HAP-1 (cell line): ENCODE measurements around the gene NME5.

Experiments used
- DNase-seq, 2 experiments: peaks; one replicate each; pipeline ENCODE4 v3.0.0-alpha.2; 2016 to 2020; ENCODE audit warnings: low spot score in 2 of 2
- H3K27me3 ChIP-seq: fragments of 250-450 bp; sonication (Bioruptor Pico); 2 replicates; pipeline ENCODE4 v1.5.1; 2020; ENCODE audit warnings: low read depth, mild to moderate bottlenecking, moderate library complexity
- H3K36me3 ChIP-seq: fragments of 250-450 bp; sonication (Bioruptor Pico); replicated peaks from 2 replicates; pipeline ENCODE4 v1.5.1; 2020; ENCODE audit warnings: mild to moderate bottlenecking
- H3K4me1 ChIP-seq: fragments of 250-450 bp; sonication (Bioruptor Pico); 2 replicates; pipeline ENCODE4 v1.5.1; 2020; ENCODE audit warnings: mild to moderate bottlenecking
- H3K4me3 ChIP-seq: fragments of 250-450 bp; sonication (Bioruptor Pico); 2 replicates; pipeline ENCODE4 v1.5.1; 2020; ENCODE audit warnings: mild to moderate bottlenecking, moderate library complexity
- H3K9me3 ChIP-seq: fragments of 250-450 bp; sonication (Bioruptor Pico); 2 replicates; pipeline ENCODE4 v1.5.1; 2020; ENCODE audit warnings: mild to moderate bottlenecking, moderate library complexity
- in situ Hi-C: fragments of 300-500 bp; cut with MboI; formaldehyde crosslinking; loops from 3 replicates; pipeline ENCODE4 v1.14.3; 2020; ENCODE audit warnings: low sequenced_read_pairs, inconsistent platforms, mixed read lengths

NME5 gene, protein sequence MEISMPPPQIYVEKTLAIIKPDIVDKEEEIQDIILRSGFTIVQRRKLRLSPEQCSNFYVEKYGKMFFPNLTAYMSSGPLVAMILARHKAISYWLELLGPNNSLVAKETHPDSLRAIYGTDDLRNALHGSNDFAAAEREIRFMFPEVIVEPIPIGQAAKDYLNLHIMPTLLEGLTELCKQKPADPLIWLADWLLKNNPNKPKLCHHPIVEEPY

DNA sequence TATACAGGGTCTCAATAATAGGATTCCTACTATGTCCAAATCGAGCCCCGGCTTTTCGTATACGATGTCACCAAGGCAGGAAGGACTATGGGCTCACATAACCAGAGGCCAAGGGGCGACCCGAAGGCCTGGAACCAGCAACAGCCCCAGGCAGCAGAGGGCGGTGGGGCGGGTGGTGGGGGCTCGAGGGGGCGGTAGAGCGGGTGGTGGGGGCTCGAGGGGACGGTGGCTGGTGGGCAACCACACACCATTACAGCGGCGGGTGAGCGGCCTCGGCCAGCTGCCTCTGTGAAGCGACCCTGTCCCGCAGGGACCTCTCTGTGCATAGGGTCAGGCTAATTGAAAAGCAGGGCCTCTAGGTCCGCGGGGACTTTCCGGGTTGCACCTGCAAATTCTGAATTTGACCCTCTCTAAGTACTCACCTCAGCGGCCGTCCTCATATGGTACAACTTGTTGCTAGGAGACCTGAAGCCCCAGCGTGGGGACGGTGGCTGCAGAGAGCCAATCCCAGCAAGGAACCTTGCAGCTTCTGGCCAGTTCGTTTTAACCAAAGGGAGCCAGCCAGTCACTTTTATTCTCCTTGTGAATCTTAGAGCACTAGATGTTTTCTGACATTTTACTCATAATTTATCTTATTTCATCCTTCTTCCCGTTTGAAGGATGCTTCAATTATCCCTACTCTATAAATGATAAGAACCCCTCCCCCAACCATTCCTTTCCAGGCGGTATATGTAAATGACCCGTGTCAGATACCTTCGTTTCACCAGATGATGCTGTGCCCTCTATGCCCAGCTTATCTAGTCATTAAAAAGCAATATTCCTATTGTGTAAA lies at the start of gene NME5:
Gene NME5, minus strand, starts transcription at position 480 of the 832 bp plus-strand sequence. CDS start 648 bp downstream, outside the sequence.
- Histone ChIP-seq H3K36me3 (no peaks in the 10 kb centered on the region), H3K4me3 (no peak within 1 kb of the TSS), H3K4me1 (no peaks in the 10 kb centered on the region), H3K9me3 (no peaks in the 10 kb centered on the region), H3K27me3 (no peaks in the 10 kb centered on the region)
- no peak for DNase-seq
- in situ Hi-C loops: loop anchor here (25.0 kb wide), 1 partner anchor 377 kb away; the partner anchor contains the start of gene HNRNPA0

DNA sequence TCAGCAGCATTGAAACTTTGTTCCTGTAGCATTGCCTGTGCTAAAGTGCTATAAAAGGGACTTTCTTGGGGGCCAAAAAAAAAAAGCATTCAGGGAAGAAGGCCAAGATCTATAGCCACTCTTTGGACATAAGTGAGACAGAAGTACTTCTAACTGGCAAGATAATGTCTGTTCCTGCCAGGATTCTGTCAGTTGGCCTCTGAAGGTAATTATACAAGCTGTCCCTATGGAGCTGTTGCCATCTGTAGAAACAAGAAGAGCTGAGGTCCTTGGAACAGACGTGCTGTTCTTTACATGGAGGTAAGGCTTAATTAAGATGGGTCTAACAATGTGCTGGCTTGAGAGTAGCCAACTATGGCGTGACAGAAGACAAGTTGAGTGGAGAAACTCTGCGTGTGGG lies 49.4 kb upstream of the NME5 start:
- no peak overlapping the region for H3K4me3 ChIP-seq
- peaks cover 92% of the 10 kb centered on the region for H3K36me3 ChIP-seq
- no peak for DNase-seq
- H3K9me3 ChIP-seq: no peaks in the 10 kb centered on the region
- H3K27me3 ChIP-seq: no peaks in the 10 kb centered on the region
- no peaks in the 10 kb centered on the region for H3K4me1 ChIP-seq
- in situ Hi-C loops: loop anchor here (25.0 kb wide), 2 partner anchors 324 to 1124 kb away; no protein-coding TSS in a partner anchor

DNA sequence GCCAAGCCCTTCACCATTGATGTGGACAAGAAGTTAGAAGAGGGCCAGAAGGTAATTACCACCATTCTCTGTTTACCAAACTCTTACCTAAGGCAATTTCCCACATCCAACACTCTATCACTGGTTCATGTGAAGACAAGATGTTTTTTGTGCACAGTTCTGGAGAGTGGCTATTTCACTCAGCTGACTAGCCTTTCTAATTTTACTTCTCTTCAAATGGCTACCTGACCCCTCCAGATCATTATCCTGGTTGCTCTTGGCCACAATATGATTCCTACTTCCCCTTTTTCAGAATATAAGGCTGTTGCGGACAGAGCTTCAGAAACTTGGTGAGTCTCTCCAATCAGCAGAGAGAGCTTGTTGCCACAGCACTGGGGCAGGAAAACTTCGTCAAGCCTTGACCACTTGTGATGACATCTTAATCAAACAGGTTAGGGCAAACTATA lies 46.8 kb upstream of the NME5 start:
- H3K27me3 ChIP-seq: no peaks in the 10 kb centered on the region
- no peak for DNase-seq
- peaks cover 95% of the 10 kb centered on the region for H3K36me3 ChIP-seq
- in situ Hi-C loops: loop anchor here (25.0 kb wide), 2 partner anchors 326 to 1126 kb away; no protein-coding TSS in a partner anchor
- H3K4me1 ChIP-seq: no peaks in the 10 kb centered on the region
- H3K4me3 ChIP-seq: no peak overlapping the region
- H3K9me3 ChIP-seq: no peaks in the 10 kb centered on the region

DNA sequence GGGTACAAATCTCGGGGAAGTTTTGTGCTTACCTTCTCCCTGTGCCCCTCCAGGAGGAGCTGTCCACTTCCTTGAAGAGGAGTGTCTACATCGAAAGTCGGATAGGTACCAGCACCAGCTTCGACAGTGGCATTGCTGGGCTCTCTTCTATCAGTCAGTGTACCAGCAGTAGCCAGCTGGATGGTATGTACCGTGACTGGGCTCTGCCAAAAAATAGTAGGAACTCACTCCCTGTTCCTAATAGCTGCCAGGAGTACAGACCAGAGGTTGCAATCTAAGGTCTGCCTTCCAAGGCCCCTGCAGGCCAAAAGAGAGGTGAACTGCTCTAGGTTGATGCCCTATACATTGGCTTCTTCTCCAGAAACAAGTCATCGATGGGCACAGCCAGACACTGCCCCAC lies 43.6 kb upstream of the NME5 start:
- H3K36me3 ChIP-seq: peaks cover 76% of the 10 kb centered on the region
- no peak for DNase-seq
- no peaks in the 10 kb centered on the region for H3K9me3 ChIP-seq
- H3K4me3 ChIP-seq: no peak overlapping the region
- H3K27me3 ChIP-seq: no peaks in the 10 kb centered on the region
- peaks cover 6% of the 10 kb centered on the region; the same call in 1 of the 2 replicates for H3K4me1 ChIP-seq
- in situ Hi-C loops: loop anchor here (25.0 kb wide), 2 partner anchors 329 to 1129 kb away; no protein-coding TSS in a partner anchor

DNA sequence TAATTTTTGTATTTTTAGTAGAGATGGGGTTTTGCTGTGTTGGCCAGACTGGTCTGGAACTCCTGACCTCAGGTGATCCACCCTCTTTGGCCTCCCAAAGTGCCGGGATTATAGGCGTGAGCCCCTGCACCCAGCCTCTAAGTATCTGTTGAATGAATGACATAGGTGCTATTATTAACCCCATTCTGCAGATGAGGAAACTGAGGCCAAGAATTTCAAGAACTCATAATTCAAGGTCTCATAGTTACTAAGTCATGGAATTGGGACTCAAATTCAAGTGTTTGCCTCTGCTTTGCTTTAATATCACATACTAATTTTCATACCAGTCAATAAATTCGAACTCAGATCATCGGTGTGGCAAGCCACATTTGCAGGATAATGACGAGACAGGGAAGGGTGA lies 41.6 kb upstream of the NME5 start:
- Histone ChIP-seq H3K27me3 (no peaks in the 10 kb centered on the region), H3K36me3 (peaks cover 66% of the 10 kb centered on the region), H3K4me3 (no peak overlapping the region; the same call in 1 of the 2 replicates), H3K4me1 (peaks cover 10% of the 10 kb centered on the region), H3K9me3 (no peaks in the 10 kb centered on the region)
- DNase-seq: no peak
- in situ Hi-C loops: loop anchor here (25.0 kb wide), 2 partner anchors 331 to 1131 kb away; no protein-coding TSS in a partner anchor

DNA sequence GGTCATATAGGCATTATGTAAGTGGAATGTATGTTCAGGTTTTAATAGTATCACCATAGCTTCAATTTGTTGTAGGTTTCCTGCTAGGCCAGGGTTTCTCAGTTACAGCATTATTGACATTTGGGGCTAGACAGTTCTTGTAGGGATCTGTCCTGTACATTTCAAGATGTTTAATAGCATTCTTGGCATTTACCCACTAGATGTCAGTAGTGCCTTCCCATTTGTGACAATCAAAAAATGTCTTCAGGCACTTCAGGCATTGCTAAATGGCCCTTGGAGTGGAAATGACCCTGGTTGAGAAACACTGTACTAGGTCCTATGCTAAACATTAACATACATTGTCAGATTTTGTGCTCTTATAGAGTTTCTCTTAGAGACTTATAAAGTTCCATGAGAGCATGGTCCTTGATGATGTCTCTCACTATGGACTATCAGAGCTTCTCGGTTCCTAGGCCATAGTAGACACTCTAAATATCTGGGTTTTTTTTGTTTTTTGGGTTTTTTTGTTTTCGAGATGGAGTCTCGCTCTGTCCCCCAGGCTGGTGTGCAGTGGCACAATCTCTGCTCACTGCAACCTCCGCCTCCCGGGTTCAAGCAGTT lies 41.1 kb upstream of the NME5 start:
- peak; percentile 49 to 85 for DNase-seq
- Histone ChIP-seq H3K9me3 (no peaks in the 10 kb centered on the region), H3K36me3 (peaks cover 62% of the 10 kb centered on the region), H3K27me3 (no peaks in the 10 kb centered on the region), H3K4me3 (peak overlapping the region; percentile 67), H3K4me1 (peaks cover 10% of the 10 kb centered on the region)
- in situ Hi-C loops: loop anchor here (25.0 kb wide), 2 partner anchors 332 to 1132 kb away; no protein-coding TSS in a partner anchor

DNA sequence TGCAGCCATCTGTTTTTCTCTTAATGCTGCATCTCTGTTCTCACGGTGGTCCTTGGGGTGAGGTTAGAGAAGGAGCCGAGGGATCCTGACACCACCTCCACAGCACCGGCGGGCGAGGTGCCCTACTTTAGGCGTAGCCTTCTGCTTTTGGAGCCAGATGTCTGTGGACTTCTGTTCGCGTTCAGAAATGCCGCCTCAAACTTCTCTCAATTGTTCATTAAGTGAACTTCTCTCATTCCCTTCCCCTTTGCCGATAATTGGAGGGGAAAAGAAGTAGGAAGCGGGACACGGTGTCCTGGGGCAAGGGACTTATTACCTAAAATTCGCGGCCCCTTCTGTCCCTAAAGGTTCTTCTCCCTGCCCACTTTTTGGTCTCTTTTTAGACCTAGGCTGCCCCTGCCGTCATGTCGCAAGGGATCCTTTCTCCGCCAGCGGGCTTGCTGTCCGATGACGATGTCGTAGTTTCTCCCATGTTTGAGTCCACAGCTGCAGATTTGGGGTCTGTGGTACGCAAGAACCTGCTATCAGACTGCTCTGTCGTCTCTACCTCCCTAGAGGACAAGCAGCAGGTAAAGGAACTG lies 40.1 kb upstream of the NME5 start:
- Histone ChIP-seq H3K27me3 (no peaks in the 10 kb centered on the region), H3K4me1 (peaks cover 10% of the 10 kb centered on the region), H3K4me3 (peak overlapping the region; percentile 67), H3K9me3 (no peaks in the 10 kb centered on the region), H3K36me3 (peaks cover 62% of the 10 kb centered on the region)
- in situ Hi-C loops: loop anchor here (25.0 kb wide), 2 partner anchors 333 to 1133 kb away; no protein-coding TSS in a partner anchor
- peak in 1 of 2 experiments; percentile 38 for DNase-seq

DNA sequence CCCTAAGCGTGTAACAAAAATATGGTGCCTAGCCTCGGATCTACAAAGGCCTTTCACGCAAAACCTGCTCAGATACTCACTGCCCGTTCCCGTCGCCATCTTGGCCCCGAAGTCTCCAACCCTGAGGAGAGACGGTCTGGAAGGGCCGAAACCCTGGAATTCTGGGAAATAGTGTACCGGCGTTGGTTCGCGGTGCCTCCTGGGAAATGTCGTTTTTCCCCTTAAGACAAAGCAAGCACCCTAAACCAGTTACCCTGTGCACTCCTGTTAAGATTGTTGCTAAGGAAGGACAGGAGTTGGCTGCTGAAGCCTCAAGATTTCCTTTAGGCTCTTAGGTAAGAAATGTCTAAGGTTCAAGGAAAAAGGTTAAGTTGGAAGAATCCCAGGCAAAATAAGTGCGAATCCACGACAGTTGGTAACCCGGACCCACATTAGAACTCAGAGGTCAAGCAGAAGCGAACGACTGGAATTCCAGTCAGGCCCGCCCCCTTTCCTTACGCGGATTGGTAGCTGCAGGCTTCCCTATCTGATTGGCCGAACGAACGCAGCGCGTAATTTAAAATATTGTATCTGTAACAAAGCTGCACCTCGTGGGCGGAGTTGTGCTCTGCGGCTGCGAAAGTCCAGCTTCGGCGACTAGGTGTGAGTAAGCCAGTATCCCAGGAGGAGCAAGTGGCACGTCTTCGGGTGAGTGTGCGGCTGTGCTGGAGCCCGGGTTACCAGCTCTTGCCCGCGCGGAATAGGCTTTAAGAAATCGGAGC lies 39.5 kb upstream of the NME5 start, which contains the start of the genes BRD8 and KIF20A:
Gene BRD8, minus strand, starts transcription at position 115 of the 761 bp plus-strand sequence. Its CDS starts 16 bp downstream, at position 99.
Gene KIF20A, plus strand, starts transcription at position 597 of the 761 bp plus-strand sequence. CDS start 569 bp downstream, outside the sequence.
- Histone ChIP-seq H3K4me1 (peaks cover 10% of the 10 kb centered on the region), H3K36me3 (peaks cover 62% of the 10 kb centered on the region), H3K9me3 (no peaks in the 10 kb centered on the region), H3K4me3 (peak within 1 kb of the TSS; percentile 67), H3K27me3 (no peaks in the 10 kb centered on the region)
- peak; percentile 98 for DNase-seq
- in situ Hi-C loops: loop anchor here (25.0 kb wide), 2 partner anchors 334 to 1134 kb away; no protein-coding TSS in a partner anchor

DNA sequence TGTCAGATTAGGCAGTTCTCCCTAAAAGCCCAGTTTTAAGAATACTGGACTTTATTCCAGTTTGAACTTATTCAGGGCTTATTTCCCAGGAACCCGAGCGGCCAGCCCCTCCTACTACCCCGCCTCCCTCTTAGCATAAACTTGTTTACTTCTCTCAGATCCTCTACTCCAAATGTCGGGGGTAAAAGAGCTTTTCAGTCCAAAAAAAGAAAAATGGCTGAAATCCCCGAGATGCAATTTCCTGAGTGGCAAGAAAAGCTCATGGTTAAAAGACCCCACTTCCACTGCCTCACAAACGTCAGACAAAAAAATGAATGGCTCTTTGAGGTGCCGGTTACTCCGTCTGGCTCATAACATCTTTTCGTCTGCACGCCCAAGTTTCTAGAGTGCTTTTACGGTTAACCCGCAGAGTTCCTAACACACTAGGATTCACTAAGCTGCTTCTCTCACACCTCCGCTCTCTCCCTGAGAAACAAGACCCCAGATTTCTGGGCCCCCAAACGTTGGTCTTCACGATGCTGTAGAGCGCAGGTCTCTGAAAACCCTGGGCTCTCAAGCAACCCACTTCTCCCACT lies 38.8 kb upstream of the NME5 start:
- in situ Hi-C loops: loop anchor here (25.0 kb wide), 2 partner anchors 334 to 1134 kb away; no protein-coding TSS in a partner anchor

DNA sequence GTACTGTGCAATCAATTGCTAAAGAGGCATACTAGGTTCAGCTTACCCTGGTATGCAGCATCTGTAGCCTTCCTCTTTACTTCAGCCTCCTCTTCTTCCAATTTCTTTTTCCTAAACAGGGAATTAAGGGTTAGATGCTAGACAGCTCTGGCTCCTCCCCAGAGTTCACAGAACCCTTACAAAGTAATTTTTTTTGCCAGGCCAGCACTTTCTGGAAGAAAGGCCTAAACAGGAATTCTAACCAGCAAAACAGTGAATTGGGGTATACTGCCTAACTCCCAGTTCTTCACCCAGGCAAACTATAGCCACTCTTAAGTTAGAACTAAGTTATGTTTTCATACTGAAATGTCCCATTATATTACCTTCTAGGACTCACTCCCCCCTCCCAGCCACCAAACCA lies 31.1 kb upstream of the NME5 start:
- in situ Hi-C loops: no loop called here
- no peak for DNase-seq
- H3K4me3 ChIP-seq: no peak overlapping the region
- no peaks in the 10 kb centered on the region for H3K9me3 ChIP-seq
- no peaks in the 10 kb centered on the region for H3K4me1 ChIP-seq
- no peaks in the 10 kb centered on the region for H3K27me3 ChIP-seq
- H3K36me3 ChIP-seq: peaks cover 89% of the 10 kb centered on the region

More for the DNA sequence above, 38.8 kb upstream of the NME5 start:
- H3K4me3 ChIP-seq: peak overlapping the region; percentile 67
- H3K9me3 ChIP-seq: no peaks in the 10 kb centered on the region
- peaks cover 10% of the 10 kb centered on the region for H3K4me1 ChIP-seq
- H3K36me3 ChIP-seq: peaks cover 61% of the 10 kb centered on the region
- no peaks in the 10 kb centered on the region for H3K27me3 ChIP-seq
- DNase-seq: peak; percentile 47 to 52

DNA sequence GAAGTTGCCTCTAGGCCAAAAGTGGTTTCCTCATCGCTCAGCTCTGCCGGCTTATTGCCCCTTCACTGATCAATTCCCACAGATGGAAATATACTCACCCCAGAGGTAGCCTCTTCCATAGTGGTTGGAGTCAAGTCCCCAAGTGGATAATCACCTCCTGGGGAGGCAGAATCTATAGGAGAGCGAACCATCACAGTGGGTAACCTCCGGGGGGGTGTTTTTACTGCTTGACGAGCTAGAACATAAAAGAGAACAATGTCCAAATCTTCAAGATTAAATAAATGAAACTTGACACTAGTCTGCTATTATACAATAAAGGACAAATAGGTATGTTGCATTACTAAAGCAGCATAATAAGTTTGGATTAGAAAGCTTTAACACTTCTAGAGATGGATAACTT lies 29.9 kb upstream of the NME5 start:
- Histone ChIP-seq H3K9me3 (no peaks in the 10 kb centered on the region), H3K4me3 (no peak overlapping the region), H3K4me1 (no peaks in the 10 kb centered on the region), H3K36me3 (peaks cover 89% of the 10 kb centered on the region), H3K27me3 (no peaks in the 10 kb centered on the region)
- in situ Hi-C loops: no loop called here
- no peak for DNase-seq

DNA sequence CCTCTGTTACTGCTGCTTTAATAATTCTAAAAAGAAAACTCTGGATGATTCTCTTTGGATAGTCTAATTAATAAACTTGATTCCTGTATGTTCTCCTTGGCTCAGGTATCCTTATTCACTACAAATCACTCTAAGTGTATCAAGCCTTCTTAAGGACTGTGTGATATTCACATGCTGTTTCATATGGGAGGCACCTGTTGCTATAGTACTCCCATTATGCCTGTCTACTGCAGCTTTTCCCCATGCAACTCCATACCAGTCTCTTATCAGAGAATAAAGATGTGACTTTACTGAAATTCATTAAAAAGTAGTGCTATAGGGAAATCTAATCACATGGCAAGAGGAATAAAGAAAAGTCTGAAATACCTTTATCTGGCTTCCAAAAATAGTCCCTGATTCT lies 24.5 kb upstream of the NME5 start:
- no peak for DNase-seq
- in situ Hi-C loops: no loop called here
- no peaks in the 10 kb centered on the region for H3K4me1 ChIP-seq
- peaks cover 99% of the 10 kb centered on the region for H3K36me3 ChIP-seq
- no peak overlapping the region for H3K4me3 ChIP-seq
- H3K27me3 ChIP-seq: no peaks in the 10 kb centered on the region
- H3K9me3 ChIP-seq: no peaks in the 10 kb centered on the region
